ENCODE measurements around the gene LDLRAP1.
"Not testable (repeated sequence)": the region's sequence is repeated elsewhere in the genome, so short reads cannot be mapped to it uniquely, and the experiment has no call there.

The LDLRAP1 gene

GRCh38 chr1:25543425-25544242 lies at the start of gene LDLRAP1:
TSS of gene LDLRAP1 (plus strand) at chr1:25543606. CDS start at chr1:25543699, 93 bp downstream.
- DNase-seq (ENCODE audit: low spot score): peak; percentile 99

- no peak for DNase-seq (ENCODE audit: low spot score)
Observed at GRCh38 chr1:25494952-25495351, 48.5 kb upstream of the LDLRAP1 start.

GRCh38 chr1:25500694-25501093 lies 42.7 kb upstream of the LDLRAP1 start:
- DNase-seq (ENCODE audit: low spot score): no peak

- DNase-seq (ENCODE audit: low spot score): peak; percentile 69
Observed at GRCh38 chr1:25501235-25502058, 42.0 kb upstream of the LDLRAP1 start.

- DNase-seq (ENCODE audit: low spot score): no peak
Observed at GRCh38 chr1:25502957-25503356, 40.4 kb upstream of the LDLRAP1 start.

- peak; percentile 72 for DNase-seq (ENCODE audit: low spot score)
Observed at GRCh38 chr1:25503551-25504426, 39.6 kb upstream of the LDLRAP1 start.

GRCh38 chr1:25504706-25505595 lies 38.5 kb upstream of the LDLRAP1 start:
- no peak for DNase-seq (ENCODE audit: low spot score)

GRCh38 chr1:25505656-25506385 lies 37.6 kb upstream of the LDLRAP1 start:
- no peak for DNase-seq (ENCODE audit: low spot score)

GRCh38 chr1:25506566-25507463 lies 36.6 kb upstream of the LDLRAP1 start:
- DNase-seq (ENCODE audit: low spot score): not testable (repeated sequence)

- no peak for DNase-seq (ENCODE audit: low spot score)
Observed at GRCh38 chr1:25513666-25514065, 29.7 kb upstream of the LDLRAP1 start.

- DNase-seq (ENCODE audit: low spot score): no peak
Observed at GRCh38 chr1:25515033-25515432, 28.4 kb upstream of the LDLRAP1 start.

GRCh38 chr1:25516686-25517085 lies 26.7 kb upstream of the LDLRAP1 start:
- no peak for DNase-seq (ENCODE audit: low spot score)

GRCh38 chr1:25517476-25518394 lies 25.7 kb upstream of the LDLRAP1 start:
- DNase-seq (ENCODE audit: low spot score): peak; percentile 69

GRCh38 chr1:25519624-25520023 lies 23.8 kb upstream of the LDLRAP1 start:
- no peak for DNase-seq (ENCODE audit: low spot score)

- DNase-seq (ENCODE audit: low spot score): peak; percentile 68
Observed at GRCh38 chr1:25520446-25521061, 22.9 kb upstream of the LDLRAP1 start.

- DNase-seq (ENCODE audit: low spot score): no peak
Observed at GRCh38 chr1:25522031-25522655, 21.3 kb upstream of the LDLRAP1 start.

GRCh38 chr1:25523542-25523941 lies 19.9 kb upstream of the LDLRAP1 start:
- peak; percentile 52 for DNase-seq (ENCODE audit: low spot score)
